ENCODE measurements around the gene GUCY2C. TPM values are rescaled to one million over a fixed set of nuclear protein-coding genes. Genes with fewer than 3 reads are reported as not detected.

GUCY2C gene
- total RNA-seq, 1 experiment from 2014 or later: 1.9 TPM

DNA sequence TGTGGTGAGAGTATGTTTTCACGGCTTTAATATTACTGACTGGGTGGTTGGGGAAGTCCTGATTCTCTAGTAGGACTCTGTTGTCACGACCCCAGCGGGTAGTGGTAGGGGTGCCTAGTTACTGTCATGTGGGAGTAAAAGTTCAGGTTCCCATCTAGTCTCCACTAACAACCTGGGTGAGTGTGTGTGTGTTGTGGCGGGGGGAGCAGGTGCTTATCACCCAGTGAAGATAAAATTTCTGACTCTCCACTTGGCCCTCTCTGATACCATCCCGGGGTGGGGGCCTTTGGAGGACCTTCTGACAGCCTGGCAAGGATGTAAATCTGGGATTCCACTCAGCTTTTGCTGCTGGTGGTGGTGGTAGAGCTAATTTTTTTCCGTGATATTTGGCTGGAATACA lies 35.4 kb upstream of the GUCY2C start:
- Histone ChIP-seq H3K4me1 (ENCODE audit: insufficient read depth, low read length) (no peaks in the 10 kb centered on the region), H4K20me1 (ENCODE audit: control insufficient read depth, insufficient read depth, insufficient read length) (no peaks in the 10 kb centered on the region), H2BK120ac (ENCODE audit: low read depth, low read length, poor library complexity, severe bottlenecking) (no peak overlapping the region), H4K91ac (ENCODE audit: insufficient read length, low read depth, low read length) (no peak overlapping the region), H2AFZ (ENCODE audit: low read length) (no peak overlapping the region), H3K56ac (ENCODE audit: insufficient read length, low read depth, low read length) (no peak overlapping the region), H3K23ac (ENCODE audit: insufficient read length, low read depth, low read length) (no peak overlapping the region), H3K4me2 (ENCODE audit: insufficient read depth, insufficient read length, low read length) (no peak overlapping the region), H3K4ac (ENCODE audit: low read depth, low read length) (no peak overlapping the region), H3K27me3 (ENCODE audit: insufficient read depth, low read length) (no peaks in the 10 kb centered on the region), H4K5ac (ENCODE audit: insufficient read length, low read depth, low read length) (no peak overlapping the region), H3K9ac (ENCODE audit: extremely low read depth, insufficient read length, low read length) (no peak overlapping the region), H3K79me2 (ENCODE audit: insufficient read depth, low read length) (no peaks in the 10 kb centered on the region), H2AK5ac (ENCODE audit: insufficient read length, low read length) (no peak overlapping the region), H2BK12ac (ENCODE audit: insufficient read length, low read depth, low read length) (no peak overlapping the region), H3K27ac (ENCODE audit: insufficient read length, low read depth, low read length) (no peak overlapping the region), H2BK15ac (ENCODE audit: low read depth, low read length) (no peak overlapping the region), H3K9me3 (ENCODE audit: control insufficient read depth, low read depth, low read length) (no peaks in the 10 kb centered on the region), H3K18ac (ENCODE audit: insufficient read length, low read depth, low read length) (no peak overlapping the region), H3K23me2 (ENCODE audit: insufficient read length, low read depth, low read length, poor library complexity, severe bottlenecking) (no peaks in the 10 kb centered on the region), H3K79me1 (ENCODE audit: insufficient read depth, low read depth, low read length, poor library complexity, severe bottlenecking) (no peaks in the 10 kb centered on the region), H3K14ac (ENCODE audit: insufficient read depth, low read length) (no peak overlapping the region), H4K8ac (replicated peaks; ENCODE audit: insufficient read length, low read depth, low read length) (no peak overlapping the region), H2BK5ac (ENCODE audit: insufficient read length, low read length) (no peak overlapping the region), H2BK20ac (ENCODE audit: low read depth, low read length, poor library complexity, severe bottlenecking) (no peak overlapping the region), H3T11ph (ENCODE audit: low read length) (no peak overlapping the region)
- Mint-ChIP-seq H3K36me3 (ENCODE audit: insufficient read depth in 1 of 3, low read depth in 3 of 3) (peaks cover 0 to 10% (median 7%) of the 10 kb centered on the region in 3 experiments; a peak in 3 of 7 replicates), H3K9me3 (peaks cover 11 to 14% of the 10 kb centered on the region in 2 experiments; a peak in 4 of 5 replicates), H3K27me3 (ENCODE audit: low read depth) (no peaks in the 10 kb centered on the region), H3K4me1 (no peaks in the 10 kb centered on the region), H3K4me3 (no peak overlapping the region), H3K27ac (no peak overlapping the region)
- TF ChIP-seq, protein P1, sequence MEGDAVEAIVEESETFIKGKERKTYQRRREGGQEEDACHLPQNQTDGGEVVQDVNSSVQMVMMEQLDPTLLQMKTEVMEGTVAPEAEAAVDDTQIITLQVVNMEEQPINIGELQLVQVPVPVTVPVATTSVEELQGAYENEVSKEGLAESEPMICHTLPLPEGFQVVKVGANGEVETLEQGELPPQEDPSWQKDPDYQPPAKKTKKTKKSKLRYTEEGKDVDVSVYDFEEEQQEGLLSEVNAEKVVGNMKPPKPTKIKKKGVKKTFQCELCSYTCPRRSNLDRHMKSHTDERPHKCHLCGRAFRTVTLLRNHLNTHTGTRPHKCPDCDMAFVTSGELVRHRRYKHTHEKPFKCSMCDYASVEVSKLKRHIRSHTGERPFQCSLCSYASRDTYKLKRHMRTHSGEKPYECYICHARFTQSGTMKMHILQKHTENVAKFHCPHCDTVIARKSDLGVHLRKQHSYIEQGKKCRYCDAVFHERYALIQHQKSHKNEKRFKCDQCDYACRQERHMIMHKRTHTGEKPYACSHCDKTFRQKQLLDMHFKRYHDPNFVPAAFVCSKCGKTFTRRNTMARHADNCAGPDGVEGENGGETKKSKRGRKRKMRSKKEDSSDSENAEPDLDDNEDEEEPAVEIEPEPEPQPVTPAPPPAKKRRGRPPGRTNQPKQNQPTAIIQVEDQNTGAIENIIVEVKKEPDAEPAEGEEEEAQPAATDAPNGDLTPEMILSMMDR (conservative IDR thresholded peaks at IDR 0.05): no peak
- no CpG with 5 or more reads among the region's 6 CpGs for WGBS (ENCODE audit: extremely low coverage, insufficient read length, low lambda C conversion rate)
- DNase-seq: no peak

Measured in H9 (cell line).